ENCODE results near the gene PLXNB3. TPM values are rescaled to one million over a fixed set of nuclear protein-coding genes. Genes with fewer than 3 reads are reported as not detected.
"Not testable (repeated sequence)": the region's sequence is repeated elsewhere in the genome, so short reads cannot be mapped to it uniquely, and the experiment has no call there.

The PLXNB3 gene
- total and polyA plus RNA-seq, 4 donors: 0.38 to 31.4 (median 18.4) TPM

DNA sequence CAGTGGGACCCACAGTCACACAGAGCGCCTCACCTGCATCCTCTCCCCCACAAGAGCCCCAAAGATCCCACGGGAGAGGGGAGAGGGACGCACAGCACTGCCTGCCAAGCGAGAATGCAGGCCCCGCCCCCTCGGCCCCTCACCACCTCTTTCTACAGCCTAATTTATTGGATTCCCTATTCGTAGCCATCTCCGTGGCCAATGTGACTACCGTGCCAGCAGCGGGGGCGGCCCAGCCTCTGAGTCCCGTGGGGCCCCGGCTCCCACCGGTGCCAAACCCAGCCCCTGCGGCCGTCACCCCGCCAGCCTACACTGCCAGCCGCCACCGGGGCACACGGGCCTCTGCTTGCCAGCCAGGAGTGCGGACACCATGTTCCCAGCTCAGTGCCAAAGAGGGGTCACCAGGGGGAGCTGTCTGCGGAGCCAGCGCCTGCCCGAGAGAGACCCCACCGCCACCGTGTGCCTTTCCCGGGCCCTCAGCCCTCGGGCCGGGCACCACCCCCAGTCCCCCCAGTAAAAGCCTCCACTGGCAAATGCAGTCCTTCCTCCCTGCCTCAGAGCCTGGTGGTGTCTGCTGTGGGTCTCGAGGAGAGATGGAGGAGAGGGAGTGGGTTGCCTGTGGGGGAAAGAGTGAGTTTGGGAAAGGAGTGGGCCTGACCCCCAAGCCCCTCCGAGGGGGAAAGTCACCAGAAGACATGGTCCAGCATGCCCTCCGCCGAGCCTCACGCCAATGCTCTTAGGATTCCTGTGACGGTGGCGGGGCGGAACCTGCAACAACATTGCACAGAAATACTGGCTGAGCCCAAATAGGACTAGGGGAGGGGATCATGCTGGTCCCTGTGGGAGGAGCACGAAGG lies 19.6 kb upstream of the PLXNB3 start:
- H3K4me3 ChIP-seq (ENCODE audit: low read length in 2 of 2): no peak overlapping the region

DNA sequence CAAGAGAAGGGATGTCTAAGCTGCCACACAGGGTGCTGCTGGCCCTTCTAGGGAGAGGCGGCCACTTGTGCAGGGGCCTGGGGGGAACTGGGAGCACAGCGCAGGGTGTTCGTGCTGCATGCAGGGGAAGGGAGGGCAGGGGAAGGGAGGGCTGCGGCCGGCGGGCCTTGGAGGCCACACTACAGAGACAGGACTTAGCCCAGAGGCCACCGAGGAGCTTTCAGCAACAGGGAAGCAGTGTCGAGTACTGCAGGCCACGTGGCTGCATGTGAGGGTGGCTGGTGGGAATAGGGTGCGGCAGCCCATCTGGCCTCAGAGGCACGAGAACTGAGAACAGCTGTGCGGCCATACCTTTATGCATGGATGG lies 19.0 kb upstream of the PLXNB3 start:
- DNase-seq; H3K27ac ChIP-seq (ENCODE audit: low read depth in 1 of 2, low read length in 2 of 2); H3K4me1 ChIP-seq (ENCODE audit: control insufficient read depth in 1 of 2, insufficient read depth in 2 of 2, low read length in 2 of 2); H3K27me3 ChIP-seq (ENCODE audit: control insufficient read depth in 1 of 2, insufficient read depth in 2 of 2, low read length in 1 of 2); H3K9me3 ChIP-seq (ENCODE audit: control insufficient read depth, low read length); H3K36me3 ChIP-seq (ENCODE audit: control insufficient read depth in 1 of 2, insufficient read depth in 2 of 2, low read length in 1 of 2); H3K4me3 ChIP-seq (ENCODE audit: low read length in 2 of 2); intact Hi-C loops (cut with DNase I); ATAC-seq (ENCODE audit: low FRiP score): not testable (repeated sequence)
- 25 to 58% methylated on average over 12 of the region's 12 CpGs for WGBS, 2 donors

More for the DNA sequence above, 19.6 kb upstream of the PLXNB3 start:
- 4 to 20% methylated on average over 37 to 38 of the region's 38 CpGs for WGBS, 2 donors
- ATAC-seq (ENCODE audit: low FRiP score) (no peak), DNase-seq (peak in 1 of 2 donors; percentile 57)
- Histone ChIP-seq H3K4me1 (ENCODE audit: control insufficient read depth in 1 of 2, insufficient read depth in 2 of 2, low read length in 2 of 2) (no peaks in the 10 kb centered on the region), H3K36me3 (ENCODE audit: control insufficient read depth in 1 of 2, insufficient read depth in 2 of 2, low read length in 1 of 2) (no peaks in the 10 kb centered on the region), H3K27ac (ENCODE audit: low read depth in 1 of 2, low read length in 2 of 2) (peak overlapping the region in 1 of 2 donors; percentile 93), H3K27me3 (ENCODE audit: control insufficient read depth in 1 of 2, insufficient read depth in 2 of 2, low read length in 1 of 2) (no peaks in the 10 kb centered on the region), H3K9me3 (ENCODE audit: control insufficient read depth, low read length) (no peaks in the 10 kb centered on the region)
- intact Hi-C loops (cut with DNase I): no loop called here

DNA sequence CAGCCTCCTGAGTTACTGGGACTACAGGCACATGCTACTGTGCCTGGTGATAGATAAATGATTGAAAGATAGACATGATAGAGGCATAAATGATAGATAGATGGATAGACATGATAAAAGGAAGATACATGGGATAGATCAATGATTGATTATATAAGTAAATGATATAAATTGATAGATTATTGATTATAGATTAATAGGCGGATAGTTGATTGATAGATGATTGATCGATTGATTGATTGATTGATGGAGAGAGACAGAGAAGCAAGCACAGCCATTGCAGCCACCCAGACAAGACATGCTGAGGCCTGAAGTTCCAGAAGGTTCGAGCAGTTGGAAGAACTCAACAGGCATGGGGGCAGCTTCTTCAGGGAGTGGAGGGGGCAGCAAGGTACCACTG lies 17.7 kb upstream of the PLXNB3 start:
- DNase-seq (no peak), ATAC-seq (ENCODE audit: low FRiP score) (no peak)
- intact Hi-C loops (cut with DNase I): no loop called here
- Histone ChIP-seq H3K4me3 (ENCODE audit: low read length in 2 of 2) (no peak overlapping the region), H3K27ac (ENCODE audit: low read depth in 1 of 2, low read length in 2 of 2) (no peak overlapping the region), H3K36me3 (ENCODE audit: control insufficient read depth in 1 of 2, insufficient read depth in 2 of 2, low read length in 1 of 2) (no peaks in the 10 kb centered on the region), H3K9me3 (ENCODE audit: control insufficient read depth, low read length) (no peaks in the 10 kb centered on the region), H3K4me1 (ENCODE audit: control insufficient read depth in 1 of 2, insufficient read depth in 2 of 2, low read length in 2 of 2) (no peaks in the 10 kb centered on the region), H3K27me3 (ENCODE audit: control insufficient read depth in 1 of 2, insufficient read depth in 2 of 2, low read length in 1 of 2) (no peaks in the 10 kb centered on the region)
- WGBS, 2 donors: 73 to 75% methylated on average over 3 of the region's 3 CpGs

DNA sequence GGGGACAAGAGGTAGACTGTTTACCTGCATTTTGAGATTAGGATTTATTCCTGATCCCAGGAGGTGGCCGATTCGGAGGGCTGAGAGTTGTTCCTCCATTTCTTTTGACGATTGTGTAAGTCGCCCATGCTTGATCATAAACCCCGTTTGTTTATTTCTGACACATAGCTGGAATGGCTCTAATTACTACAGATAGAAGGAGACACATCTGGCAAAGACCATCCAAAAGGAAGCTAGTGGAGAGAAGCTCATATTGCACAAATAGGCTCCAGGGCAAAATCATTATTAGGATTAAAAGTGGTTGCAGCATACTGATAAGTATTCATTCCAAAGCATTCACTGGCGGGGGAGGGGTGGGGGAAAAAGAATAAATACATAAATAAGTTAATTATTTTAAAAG lies 17.1 kb upstream of the PLXNB3 start:
- 76 to 81% methylated on average over 6 of the region's 6 CpGs for WGBS, 2 donors
- not testable (repeated sequence) for H3K36me3 ChIP-seq (ENCODE audit: control insufficient read depth in 1 of 2, insufficient read depth in 2 of 2, low read length in 1 of 2)

DNA sequence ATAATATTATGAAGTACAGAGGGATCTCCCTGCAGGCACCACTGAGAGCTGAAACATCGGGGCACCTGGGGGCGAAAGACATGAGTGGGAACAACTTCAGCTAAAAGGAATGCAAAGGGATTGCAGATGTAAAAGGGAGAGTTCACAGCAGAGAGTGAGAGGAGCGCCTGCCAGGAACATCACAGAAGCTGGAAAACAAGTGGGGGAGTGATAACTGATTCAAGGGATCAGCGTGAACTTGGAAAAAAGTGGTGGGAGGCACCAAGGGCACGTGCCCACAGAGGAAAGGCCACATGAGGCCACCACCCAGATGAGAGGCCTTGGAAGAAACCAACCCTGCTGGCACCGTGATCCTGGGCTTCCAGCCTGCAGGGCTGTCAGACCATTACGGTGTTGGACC lies 15.0 kb upstream of the PLXNB3 start:
- H3K27ac ChIP-seq (ENCODE audit: low read depth in 1 of 2, low read length in 2 of 2); DNase-seq; H3K4me1 ChIP-seq (ENCODE audit: control insufficient read depth in 1 of 2, insufficient read depth in 2 of 2, low read length in 2 of 2); H3K27me3 ChIP-seq (ENCODE audit: control insufficient read depth in 1 of 2, insufficient read depth in 2 of 2, low read length in 1 of 2); H3K36me3 ChIP-seq (ENCODE audit: control insufficient read depth in 1 of 2, insufficient read depth in 2 of 2, low read length in 1 of 2); intact Hi-C loops (cut with DNase I); ATAC-seq (ENCODE audit: low FRiP score); H3K9me3 ChIP-seq (ENCODE audit: control insufficient read depth, low read length); H3K4me3 ChIP-seq (ENCODE audit: low read length in 2 of 2): not testable (repeated sequence)
- 87 to 93% methylated on average over 7 of the region's 7 CpGs for WGBS, 2 donors

More for the DNA sequence above, 17.1 kb upstream of the PLXNB3 start:
- DNase-seq; H3K4me1 ChIP-seq (ENCODE audit: control insufficient read depth in 1 of 2, insufficient read depth in 2 of 2, low read length in 2 of 2); H3K4me3 ChIP-seq (ENCODE audit: low read length in 2 of 2); H3K9me3 ChIP-seq (ENCODE audit: control insufficient read depth, low read length); ATAC-seq (ENCODE audit: low FRiP score); H3K27me3 ChIP-seq (ENCODE audit: control insufficient read depth in 1 of 2, insufficient read depth in 2 of 2, low read length in 1 of 2); intact Hi-C loops (cut with DNase I); H3K27ac ChIP-seq (ENCODE audit: low read depth in 1 of 2, low read length in 2 of 2): not testable (repeated sequence)

DNA sequence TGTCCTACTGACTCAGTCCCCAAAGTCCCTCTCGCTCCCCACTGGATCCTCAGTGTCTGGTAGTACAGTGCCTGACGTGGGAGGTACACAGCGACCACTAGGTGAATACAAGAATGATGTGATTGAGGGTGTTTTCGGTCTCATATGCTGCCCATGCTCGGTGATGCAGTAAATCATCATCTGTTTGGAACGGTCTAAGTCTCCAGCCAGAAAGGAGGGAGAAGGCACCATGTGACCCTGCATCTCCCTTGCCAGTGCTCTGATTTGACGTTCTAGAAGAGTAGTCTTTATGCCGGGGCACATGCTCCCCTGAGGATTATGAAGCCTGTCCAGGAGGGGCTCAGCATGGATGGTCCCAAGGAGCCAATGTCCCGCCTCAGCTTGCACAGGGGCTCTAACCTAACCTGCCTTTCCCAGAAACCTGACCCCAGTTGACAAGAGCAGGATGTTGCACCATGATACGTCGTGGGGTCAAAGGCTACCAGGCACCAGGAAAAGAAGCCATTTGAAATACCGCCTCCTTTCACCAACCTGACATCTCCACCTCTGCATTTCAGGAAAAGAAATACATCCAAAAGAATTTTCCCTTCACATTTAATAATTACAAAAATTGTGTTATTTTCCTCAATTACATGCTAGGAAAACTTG lies 13.8 kb upstream of the PLXNB3 start:
- no peak for ATAC-seq (ENCODE audit: low FRiP score)

DNA sequence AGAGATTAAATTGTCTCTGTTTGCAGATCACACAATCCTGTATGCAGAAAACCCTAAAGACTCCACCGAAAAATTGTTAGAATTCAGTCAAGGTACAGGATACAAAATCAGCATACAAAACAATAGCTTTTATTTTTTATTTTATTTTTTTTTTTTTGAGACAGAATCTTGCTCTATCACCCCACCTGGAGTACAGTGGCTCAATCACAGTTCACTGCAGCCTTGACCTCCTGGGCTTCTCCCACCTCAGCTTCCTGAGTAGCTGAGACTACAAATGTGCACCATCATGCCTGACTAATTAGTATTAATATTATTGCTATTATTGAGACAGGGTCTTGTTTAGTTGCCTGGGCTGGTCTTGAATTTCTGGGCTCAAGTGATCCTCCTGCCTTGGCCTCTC lies 8.9 kb upstream of the PLXNB3 start:
- ATAC-seq (ENCODE audit: low FRiP score) (no peak), DNase-seq (no peak)
- H3K9me3 ChIP-seq (ENCODE audit: control insufficient read depth, low read length): no peaks in the 10 kb centered on the region
- no peak overlapping the region for H3K27ac ChIP-seq (ENCODE audit: low read depth in 1 of 2, low read length in 2 of 2)
- H3K4me1 ChIP-seq (ENCODE audit: control insufficient read depth in 1 of 2, insufficient read depth in 2 of 2, low read length in 2 of 2): no peaks in the 10 kb centered on the region
- no peaks in the 10 kb centered on the region for H3K36me3 ChIP-seq (ENCODE audit: control insufficient read depth in 1 of 2, insufficient read depth in 2 of 2, low read length in 1 of 2)
- no peaks in the 10 kb centered on the region for H3K27me3 ChIP-seq (ENCODE audit: control insufficient read depth in 1 of 2, insufficient read depth in 2 of 2, low read length in 1 of 2)
- intact Hi-C loops (cut with DNase I): no loop called here
- WGBS, 2 donors: 89 to 91% methylated on average over 1 of the region's 1 CpG
- H3K4me3 ChIP-seq (ENCODE audit: low read length in 2 of 2): no peak overlapping the region

More for the DNA sequence above, 13.8 kb upstream of the PLXNB3 start:
- WGBS, 2 donors: 69 to 76% methylated on average over 12 of the region's 12 CpGs
- Histone ChIP-seq H3K27ac (ENCODE audit: low read depth in 1 of 2, low read length in 2 of 2) (no peak overlapping the region), H3K4me1 (ENCODE audit: control insufficient read depth in 1 of 2, insufficient read depth in 2 of 2, low read length in 2 of 2) (no peaks in the 10 kb centered on the region), H3K9me3 (ENCODE audit: control insufficient read depth, low read length) (no peaks in the 10 kb centered on the region), H3K4me3 (ENCODE audit: low read length in 2 of 2) (no peak overlapping the region), H3K36me3 (ENCODE audit: control insufficient read depth in 1 of 2, insufficient read depth in 2 of 2, low read length in 1 of 2) (no peaks in the 10 kb centered on the region), H3K27me3 (ENCODE audit: control insufficient read depth in 1 of 2, insufficient read depth in 2 of 2, low read length in 1 of 2) (no peaks in the 10 kb centered on the region)
- DNase-seq: no peak
- intact Hi-C loops (cut with DNase I): no loop called here

DNA sequence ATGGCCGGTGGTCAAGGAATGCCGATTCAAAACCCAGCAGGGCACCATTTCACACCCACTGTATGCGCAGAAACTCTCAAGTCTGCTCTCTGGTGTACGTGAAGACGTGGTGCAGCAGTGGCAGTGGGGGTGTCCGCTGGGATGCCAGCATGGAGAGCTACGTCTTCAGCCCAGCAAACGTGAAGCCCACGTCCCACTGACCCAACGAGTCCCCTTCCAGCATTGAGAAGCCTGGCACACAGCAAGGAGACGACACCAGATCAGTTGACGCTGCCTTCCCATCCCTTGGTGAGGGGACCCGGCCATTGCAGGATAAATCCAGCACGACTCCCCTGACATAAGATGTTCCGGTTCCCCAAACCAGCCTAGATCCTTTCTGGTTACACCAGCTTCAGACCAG lies 2.2 kb upstream of the PLXNB3 start:
- ATAC-seq (ENCODE audit: low FRiP score) (no peak), DNase-seq (no peak)
- 82 to 88% methylated on average over 15 of the region's 15 CpGs for WGBS, 2 donors

More for the DNA sequence above, 2.2 kb upstream of the PLXNB3 start:
- no peaks in the 10 kb centered on the region for H3K4me1 ChIP-seq (ENCODE audit: control insufficient read depth in 1 of 2, insufficient read depth in 2 of 2, low read length in 2 of 2)
- H3K4me3 ChIP-seq (ENCODE audit: low read length in 2 of 2): no peak overlapping the region
- no peaks in the 10 kb centered on the region for H3K9me3 ChIP-seq (ENCODE audit: control insufficient read depth, low read length)
- intact Hi-C loops (cut with DNase I): loop anchor here in 1 of 2 donors (5.0 kb wide), 2 partner anchors 175 to 190 kb away; partner anchors contain the start of gene NAA10
- no peak overlapping the region for H3K27ac ChIP-seq (ENCODE audit: low read depth in 1 of 2, low read length in 2 of 2)
- no peaks in the 10 kb centered on the region for H3K36me3 ChIP-seq (ENCODE audit: control insufficient read depth in 1 of 2, insufficient read depth in 2 of 2, low read length in 1 of 2)
- no peaks in the 10 kb centered on the region for H3K27me3 ChIP-seq (ENCODE audit: control insufficient read depth in 1 of 2, insufficient read depth in 2 of 2, low read length in 1 of 2)

All from aorta (tissue), 5 donors.